GM21526 (cell line): ENCODE data around the gene PSAPL1.

Source experiments
- ATAC-seq: cut with Tn5 transposase; IDR thresholded peaks from one replicate; pipeline ENCODE4 v1.9.1; 2021; ENCODE audit warnings: moderate library complexity; ENCODE audit not compliant: unreplicated experiment, low FRiP score

PSAPL1 gene

GRCh38 chr4:7398788-7399439 lies 35.8 kb downstream of the PSAPL1 start:
- no peak for ATAC-seq

GRCh38 chr4:7398104-7398423 lies 36.7 kb downstream of the PSAPL1 start:
- no peak for ATAC-seq

GRCh38 chr4:7397206-7398103 lies 37.3 kb downstream of the PSAPL1 start:
- no peak for ATAC-seq

GRCh38 chr4:7396186-7396910 lies 38.4 kb downstream of the PSAPL1 start:
- ATAC-seq: no peak

GRCh38 chr4:7395645-7396044 lies 39.1 kb downstream of the PSAPL1 start:
- ATAC-seq: no peak

- no peak for ATAC-seq
These were observed 39.9 kb downstream of the PSAPL1 start for GRCh38 chr4:7394681-7395451.

GRCh38 chr4:7393601-7394575 lies 40.8 kb downstream of the PSAPL1 start:
- ATAC-seq: no peak

GRCh38 chr4:7392438-7393421 lies 42.0 kb downstream of the PSAPL1 start:
- no peak for ATAC-seq

- ATAC-seq: no peak
These were observed 42.9 kb downstream of the PSAPL1 start for GRCh38 chr4:7391637-7392437.

GRCh38 chr4:7390906-7391636 lies 43.7 kb downstream of the PSAPL1 start:
- no peak for ATAC-seq

GRCh38 chr4:7390336-7390735 lies 44.4 kb downstream of the PSAPL1 start:
- no peak for ATAC-seq

GRCh38 chr4:7389719-7390118 lies 45.0 kb downstream of the PSAPL1 start:
- ATAC-seq: no peak

- no peak for ATAC-seq
These were observed 45.5 kb downstream of the PSAPL1 start for GRCh38 chr4:7389101-7389701.

GRCh38 chr4:7388627-7389026 lies 46.1 kb downstream of the PSAPL1 start:
- no peak for ATAC-seq

GRCh38 chr4:7387925-7388324 lies 46.8 kb downstream of the PSAPL1 start:
- ATAC-seq: no peak
